Common myeloid progenitor, CD34-positive (primary cell): Measurements from ENCODE around the gene MTRF1L. TPM values are rescaled to one million over a fixed set of nuclear protein-coding genes. Genes with fewer than 3 reads are reported as not detected.

Experiments used
- CTCF ChIA-PET: fragments of 350-600 bp; sonication (Branson Sonifier 250); formaldehyde crosslinking; loops from one replicate; lab custom pipeline; 2021; ENCODE audit warnings: antibody characterized with exemption; lab: Charles Lee
- POLR2A ChIA-PET: fragments of 350-600 bp; sonication (Branson Sonifier 250); formaldehyde crosslinking; loops from one replicate; lab custom pipeline; 2021; ENCODE audit warnings: antibody characterized with exemption; lab: Charles Lee
- DNase-seq, 3 donors: peaks; one replicate each; pipeline versions ENCODE4 v3.0.0 to v3.0.0-alpha.2; 2013
- H3K27ac ChIP-seq, 2 experiments: 1 replicate in 1 of 2; 2 replicates in 1 of 2; pipeline ENCODE4 v1.7.0; 2013; ENCODE audit warnings: inconsistent platforms in 2 of 2, low read length in 2 of 2, mild to moderate bottlenecking in 2 of 2, low read depth in 1 of 2, moderate library complexity in 1 of 2; ENCODE audit not compliant: severe bottlenecking in 2 of 2, insufficient read depth in 1 of 2, poor library complexity in 1 of 2
- H3K27me3 ChIP-seq, 5 experiments: replicated peaks in 2 of 5; 1 replicate in 3 of 5; 2 replicates in 2 of 5; pipeline versions ENCODE4 v1.6.1 to v1.7.0; 2013; ENCODE audit warnings: low read length in 4 of 5, mild to moderate bottlenecking in 2 of 5, moderate library complexity in 2 of 5, inconsistent platforms in 1 of 5; ENCODE audit not compliant: insufficient read depth in 5 of 5, control insufficient read depth in 4 of 5
- H3K36me3 ChIP-seq, 4 experiments: 1 replicate in 2 of 4; 2 replicates in 2 of 4; pipeline versions ENCODE4 v1.6.1 to v1.7.0; 2013; ENCODE audit warnings: low read length in 3 of 4, control low read depth in 1 of 4, mild to moderate bottlenecking in 1 of 4; ENCODE audit not compliant: control insufficient read depth in 4 of 4, insufficient read depth in 4 of 4
- H3K4me1 ChIP-seq, 4 experiments: 1 replicate in 3 of 4; 2 replicates in 1 of 4; pipeline versions ENCODE4 v1.6.1 to v1.7.1; 2013; ENCODE audit warnings: low read length in 3 of 4, mild to moderate bottlenecking in 3 of 4, control low read depth in 1 of 4, inconsistent platforms in 1 of 4, moderate library complexity in 1 of 4; ENCODE audit not compliant: control insufficient read depth in 4 of 4, insufficient read depth in 4 of 4; ENCODE audit errors: control extremely low read depth in 1 of 4
- H3K4me3 ChIP-seq, 7 experiments: 1 replicate in 4 of 7; 2 replicates in 3 of 7; pipeline versions ENCODE4 v1.5.1 to v1.7.0; 2013; ENCODE audit warnings: mild to moderate bottlenecking in 7 of 7, low read length in 6 of 7, moderate library complexity in 6 of 7, inconsistent platforms in 2 of 7, low read depth in 2 of 7, control low read depth in 1 of 7; ENCODE audit not compliant: insufficient read depth in 4 of 7, control insufficient read depth in 1 of 7; ENCODE audit errors: extremely low read depth in 1 of 7
- H3K9me3 ChIP-seq, 5 experiments: 1 replicate in 4 of 5; 2 replicates in 1 of 5; pipeline versions ENCODE4 v1.6.1 to v1.7.1; 2013; ENCODE audit warnings: low read length in 4 of 5, mild to moderate bottlenecking in 2 of 5, inconsistent platforms in 1 of 5, low read depth in 1 of 5, moderate library complexity in 1 of 5; ENCODE audit not compliant: control insufficient read depth in 4 of 5, insufficient read depth in 2 of 5; ENCODE audit errors: control extremely low read depth in 1 of 5
- WGBS: methylation state at CpG from one replicate; pipeline ENCODE4 v1.1.5; 2013; ENCODE audit not compliant: insufficient coverage; 5-methylcytosine and 5-hydroxymethylcytosine counted together
- polyA plus RNA-seq: library from polyadenylated mRNA; unstranded; fragments of 120-200 nt; gene quantifications from one replicate; pipeline ENCODE4 v1.2.1, GENCODE V29; 2013

The MTRF1L gene, protein sequence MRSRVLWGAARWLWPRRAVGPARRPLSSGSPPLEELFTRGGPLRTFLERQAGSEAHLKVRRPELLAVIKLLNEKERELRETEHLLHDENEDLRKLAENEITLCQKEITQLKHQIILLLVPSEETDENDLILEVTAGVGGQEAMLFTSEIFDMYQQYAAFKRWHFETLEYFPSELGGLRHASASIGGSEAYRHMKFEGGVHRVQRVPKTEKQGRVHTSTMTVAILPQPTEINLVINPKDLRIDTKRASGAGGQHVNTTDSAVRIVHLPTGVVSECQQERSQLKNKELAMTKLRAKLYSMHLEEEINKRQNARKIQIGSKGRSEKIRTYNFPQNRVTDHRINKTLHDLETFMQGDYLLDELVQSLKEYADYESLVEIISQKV
- polyA plus RNA-seq: 34.7 TPM

DNA sequence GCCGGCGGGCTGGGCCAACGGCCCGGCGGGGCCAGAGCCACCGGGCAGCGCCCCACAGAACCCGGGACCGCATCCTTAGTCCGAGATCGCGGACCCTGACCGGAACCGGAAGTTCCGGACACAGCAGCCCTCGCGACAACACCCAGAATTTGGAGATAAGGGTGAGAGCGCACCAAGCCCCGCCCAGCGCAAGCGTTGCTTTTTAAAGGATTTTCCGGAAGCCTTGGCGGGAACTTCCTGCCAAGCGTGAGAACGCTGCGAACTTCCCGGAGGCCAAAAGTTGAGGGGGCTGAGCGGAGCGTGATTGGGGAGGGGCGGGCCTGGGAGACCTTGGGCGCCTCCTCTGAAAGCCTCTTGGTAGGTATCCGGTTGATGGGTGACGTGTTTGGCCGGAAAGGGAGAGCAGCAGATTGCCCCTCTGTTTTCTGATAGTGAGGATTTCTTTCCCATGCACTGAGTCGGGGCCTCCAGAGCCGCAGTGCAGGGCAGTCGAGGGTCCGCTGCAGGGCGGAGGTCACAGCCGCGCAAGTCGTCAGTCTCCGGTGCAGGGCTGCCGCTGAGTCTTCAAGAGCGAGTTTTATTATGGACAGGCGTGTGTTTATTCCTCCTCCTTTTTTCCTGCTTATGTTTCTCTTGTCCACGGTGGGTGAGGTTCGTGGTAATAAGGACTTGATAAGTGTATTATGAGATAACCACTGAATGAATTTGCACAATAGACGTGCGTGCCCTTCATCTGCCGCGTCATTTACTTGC, at the start of gene MTRF1L:
Gene MTRF1L (minus strand): TSS at position 97 of the 753 bp plus-strand sequence. CDS start 24 bp downstream, at position 73.
- Histone ChIP-seq H3K27ac (peak within 1 kb of the TSS; percentile 72 to 92), H3K27me3 (no peaks in the 10 kb centered on the region), H3K4me1 (peaks cover 17 to 36% (median 23%) of the 10 kb centered on the region in 4 experiments), H3K36me3 (peaks cover 0 to 9% (median 1%) of the 10 kb centered on the region in 4 experiments), H3K4me3 (peak within 1 kb of the TSS; percentile 81 to 99 (median 90)), H3K9me3 (no peaks in the 10 kb centered on the region)
- POLR2A ChIA-PET: no interaction called here
- CTCF ChIA-PET: interaction anchor here (1.0 to 1.2 kb wide), 2 partner anchors 21 to 47 kb away, joined by 3 read pairs; no protein-coding TSS in a partner anchor
- WGBS: under 1% methylated on average over 38 of the region's 52 CpGs
- DNase-seq: peak; percentile 93 to 95 (median 95)

GRCh38 chr6:153051801-153052200, 49.3 kb upstream of the MTRF1L start:
- Histone ChIP-seq H3K27me3 (no peaks in the 10 kb centered on the region), H3K4me3 (no peak overlapping the region), H3K9me3 (peaks cover 0 to 8% (median 0%) of the 10 kb centered on the region in 5 experiments), H3K4me1 (no peaks in the 10 kb centered on the region), H3K36me3 (no peaks in the 10 kb centered on the region), H3K27ac (no peak overlapping the region)
- no peak for DNase-seq
- POLR2A ChIA-PET: no interaction called here
- CTCF ChIA-PET: interaction anchor here (1.4 kb wide), 2 partner anchors 12 to 16 kb away, joined by 3 to 4 read pairs; no protein-coding TSS in a partner anchor

GRCh38 chr6:153048631-153049030, 46.1 kb upstream of the MTRF1L start:
- 94% methylated on average over 2 of the region's 3 CpGs for WGBS
- CTCF ChIA-PET: no interaction called here
- H3K4me3 ChIP-seq: no peak overlapping the region
- no peaks in the 10 kb centered on the region for H3K27me3 ChIP-seq
- POLR2A ChIA-PET: no interaction called here
- H3K36me3 ChIP-seq: no peaks in the 10 kb centered on the region
- DNase-seq: no peak
- H3K27ac ChIP-seq: no peak overlapping the region
- H3K9me3 ChIP-seq: peaks cover 0 to 8% (median 0%) of the 10 kb centered on the region in 5 experiments
- H3K4me1 ChIP-seq: no peaks in the 10 kb centered on the region

GRCh38 chr6:153047386-153047785, 44.9 kb upstream of the MTRF1L start:
- WGBS: 100% methylated on average over 1 of the region's 2 CpGs
- Histone ChIP-seq H3K4me1 (no peaks in the 10 kb centered on the region), H3K27me3 (no peaks in the 10 kb centered on the region), H3K27ac (no peak overlapping the region), H3K4me3 (no peak overlapping the region), H3K36me3 (no peaks in the 10 kb centered on the region), H3K9me3 (peaks cover 0 to 8% (median 0%) of the 10 kb centered on the region in 5 experiments)
- POLR2A ChIA-PET: no interaction called here
- no peak for DNase-seq
- CTCF ChIA-PET: interaction anchor here (0.6 kb wide), 1 partner anchor 15 kb away, joined by 3 read pairs; no protein-coding TSS in a partner anchor

DNA sequence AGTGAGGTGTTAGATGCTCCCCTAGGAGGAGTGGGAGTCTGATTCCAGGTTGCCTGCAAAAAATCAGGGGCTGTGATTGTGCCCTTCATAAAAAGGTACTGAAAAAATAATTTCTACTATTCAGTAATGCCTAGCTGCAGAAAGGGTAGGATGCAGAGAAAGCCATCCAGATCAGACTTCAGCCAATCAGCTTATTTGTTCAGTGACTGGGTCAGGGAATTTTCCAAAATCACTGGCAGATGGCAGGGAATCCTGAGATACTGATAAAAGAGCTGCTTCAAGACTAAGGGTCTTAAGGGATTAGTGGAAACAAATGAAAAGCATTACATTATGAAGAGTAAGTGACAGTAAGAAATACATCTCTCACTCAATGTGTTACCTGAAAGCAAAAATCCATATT, 42.8 kb upstream of the MTRF1L start:
- Histone ChIP-seq H3K4me1 (no peaks in the 10 kb centered on the region), H3K27me3 (no peaks in the 10 kb centered on the region), H3K27ac (no peak overlapping the region), H3K36me3 (no peaks in the 10 kb centered on the region), H3K4me3 (no peak overlapping the region), H3K9me3 (no peaks in the 10 kb centered on the region)
- POLR2A ChIA-PET: no interaction called here
- CTCF ChIA-PET: no interaction called here
- no peak for DNase-seq

DNA sequence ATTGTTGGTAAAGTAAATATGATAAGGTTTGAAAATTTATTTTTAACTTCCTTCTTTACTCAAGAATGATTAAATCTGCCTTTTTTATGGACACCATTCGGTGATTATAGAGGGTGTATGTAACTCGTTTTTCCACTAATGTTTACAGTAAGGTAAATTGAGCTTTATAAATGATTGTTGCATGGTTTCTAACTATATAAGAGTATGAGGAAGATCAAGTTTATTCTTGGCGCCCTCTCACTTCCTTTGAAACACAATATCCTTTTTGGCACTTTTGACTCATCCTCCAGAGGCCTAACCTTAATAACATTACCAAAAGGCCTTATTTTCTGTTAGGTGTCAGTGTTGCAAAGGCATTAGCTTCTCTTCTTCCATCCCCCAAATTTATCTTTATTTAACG, 41.8 kb upstream of the MTRF1L start:
- H3K9me3 ChIP-seq: no peaks in the 10 kb centered on the region
- no peak overlapping the region for H3K27ac ChIP-seq
- WGBS: no CpG with 5 or more reads among the region's 4 CpGs
- POLR2A ChIA-PET: no interaction called here
- no peaks in the 10 kb centered on the region for H3K36me3 ChIP-seq
- no peaks in the 10 kb centered on the region for H3K4me1 ChIP-seq
- H3K27me3 ChIP-seq: no peaks in the 10 kb centered on the region
- H3K4me3 ChIP-seq: no peak overlapping the region
- CTCF ChIA-PET: no interaction called here
- no peak for DNase-seq

DNA sequence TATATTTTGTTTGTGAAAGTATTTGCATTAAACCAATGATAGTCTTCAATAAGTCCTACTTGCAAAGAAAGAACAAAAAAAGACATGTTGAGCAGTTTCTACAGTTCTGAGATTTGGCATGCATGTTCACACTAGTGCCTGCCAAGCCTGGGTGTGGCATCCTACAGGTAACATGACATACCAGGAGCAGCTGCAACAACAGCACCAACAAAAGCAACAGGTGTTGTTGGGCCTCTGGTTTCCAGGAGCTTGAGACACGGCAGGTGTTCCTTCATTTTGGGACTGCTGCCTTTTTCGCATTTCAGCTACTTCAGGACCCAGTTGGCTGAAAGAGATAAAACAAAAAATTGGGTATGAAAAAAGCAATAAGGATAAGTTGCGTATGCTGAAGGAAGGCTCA, 41.2 kb upstream of the MTRF1L start:
- H3K9me3 ChIP-seq: no peaks in the 10 kb centered on the region
- CTCF ChIA-PET: interaction anchor here (1.4 kb wide), 1 partner anchor 13 kb away, joined by 4 read pairs; no protein-coding TSS in a partner anchor
- no peaks in the 10 kb centered on the region for H3K4me1 ChIP-seq

More for the DNA sequence above, 41.2 kb upstream of the MTRF1L start:
- H3K4me3 ChIP-seq: no peak overlapping the region
- DNase-seq: no peak
- no peaks in the 10 kb centered on the region for H3K36me3 ChIP-seq
- no peaks in the 10 kb centered on the region for H3K27me3 ChIP-seq
- 98% methylated on average over 3 of the region's 3 CpGs for WGBS
- no peak overlapping the region for H3K27ac ChIP-seq
- POLR2A ChIA-PET: no interaction called here
